Measurements from ENCODE around the gene HLA-DMB.
"Not testable (repeated sequence)": the region's sequence is repeated elsewhere in the genome, so short reads cannot be mapped to it uniquely, and the experiment has no call there.

HLA-DMB gene

GRCh38 chr6:32950010-32950409 lies 9.2 kb upstream of the HLA-DMB start:
- DNase-seq (ENCODE audit: low spot score), result no peak

GRCh38 chr6:32949113-32949512 lies 8.3 kb upstream of the HLA-DMB start:
- DNase-seq (ENCODE audit: low spot score), result no peak

GRCh38 chr6:32947552-32948465 lies 7.0 kb upstream of the HLA-DMB start:
- DNase-seq (ENCODE audit: low spot score), result no peak

GRCh38 chr6:32946893-32947292 lies 6.1 kb upstream of the HLA-DMB start:
- no peak for DNase-seq (ENCODE audit: low spot score)

GRCh38 chr6:32945953-32946352 lies 5.1 kb upstream of the HLA-DMB start:
- no peak for DNase-seq (ENCODE audit: low spot score)

GRCh38 chr6:32945108-32945760 lies 4.4 kb upstream of the HLA-DMB start:
- no peak for DNase-seq (ENCODE audit: low spot score)

GRCh38 chr6:32943864-32944649 lies 3.2 kb upstream of the HLA-DMB start:
- peak; percentile 46 for DNase-seq (ENCODE audit: low spot score)

GRCh38 chr6:32942555-32943123 lies 1.8 kb upstream of the HLA-DMB start:
- not testable (repeated sequence) for DNase-seq (ENCODE audit: low spot score)

GRCh38 chr6:32941214-32941768 lies 463 bp upstream of the HLA-DMB start:
- DNase-seq (ENCODE audit: low spot score), result no peak

- DNase-seq (ENCODE audit: low spot score), result no peak
These were observed 2.3 kb downstream of the HLA-DMB start for GRCh38 chr6:32938494-32938893.

- DNase-seq (ENCODE audit: low spot score), result peak; percentile 59
These were observed 3.6 kb downstream of the HLA-DMB start for GRCh38 chr6:32937230-32937633.

GRCh38 chr6:32936239-32937152 lies 4.3 kb downstream of the HLA-DMB start:
- DNase-seq (ENCODE audit: low spot score), result no peak

- no peak for DNase-seq (ENCODE audit: low spot score)
These were observed 5.1 kb downstream of the HLA-DMB start for GRCh38 chr6:32935551-32936238.

GRCh38 chr6:32933661-32934085 lies 7.2 kb downstream of the HLA-DMB start:
- peak; percentile 66 for DNase-seq (ENCODE audit: low spot score)

GRCh38 chr6:32932132-32932868 lies 8.5 kb downstream of the HLA-DMB start:
- DNase-seq (ENCODE audit: low spot score), result no peak

GRCh38 chr6:32931211-32931610 lies 9.6 kb downstream of the HLA-DMB start:
- DNase-seq (ENCODE audit: low spot score), result no peak

- DNase-seq (ENCODE audit: low spot score), result no peak
These were observed 18.7 kb downstream of the HLA-DMB start for GRCh38 chr6:32922083-32922482.

- no peak for DNase-seq (ENCODE audit: low spot score)
These were observed 20.1 kb downstream of the HLA-DMB start for GRCh38 chr6:32920715-32921114.

GRCh38 chr6:32912951-32913350 lies 27.9 kb downstream of the HLA-DMB start:
- no peak for DNase-seq (ENCODE audit: low spot score)

All from globus pallidus (tissue), 1 donor.